Activated T-helper 9 cell treated with anti-CD3 and anti-CD28 coated beads, Interleukin-2, amount 50 U/mL, for 16 hours (primary cell): ENCODE results near the gene FAP.

ENCODE experiments used
- DNase-seq: peaks from one replicate; pipeline ENCODE4 v3.0.0-alpha.2; 2020; ENCODE audit warnings: low read depth

Gene FAP

DNA sequence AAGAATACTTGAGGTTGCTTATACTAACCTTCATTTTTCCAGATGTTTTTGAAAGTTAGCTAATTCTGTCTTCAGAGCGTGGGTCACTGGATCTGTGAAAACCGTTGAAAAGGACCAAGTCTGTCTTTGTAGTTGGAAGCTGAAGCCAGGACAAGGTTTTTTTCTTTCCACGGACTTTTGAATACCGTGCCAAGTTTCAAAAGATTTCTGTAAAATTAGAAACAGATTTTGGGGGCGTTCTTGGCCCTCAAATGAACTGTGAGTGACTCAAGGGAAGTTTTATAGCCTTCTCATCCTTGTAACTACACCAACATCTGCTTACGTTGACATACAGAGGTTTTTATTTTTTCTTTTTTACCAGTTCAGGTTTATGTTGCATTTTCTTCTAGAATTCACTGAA is at the start of gene FAP:
Gene FAP, minus strand, starts transcription at position 152 of the 400 bp plus-strand sequence. Its CDS starts 118 bp downstream, at position 34.
- DNase-seq = no peak

DNA sequence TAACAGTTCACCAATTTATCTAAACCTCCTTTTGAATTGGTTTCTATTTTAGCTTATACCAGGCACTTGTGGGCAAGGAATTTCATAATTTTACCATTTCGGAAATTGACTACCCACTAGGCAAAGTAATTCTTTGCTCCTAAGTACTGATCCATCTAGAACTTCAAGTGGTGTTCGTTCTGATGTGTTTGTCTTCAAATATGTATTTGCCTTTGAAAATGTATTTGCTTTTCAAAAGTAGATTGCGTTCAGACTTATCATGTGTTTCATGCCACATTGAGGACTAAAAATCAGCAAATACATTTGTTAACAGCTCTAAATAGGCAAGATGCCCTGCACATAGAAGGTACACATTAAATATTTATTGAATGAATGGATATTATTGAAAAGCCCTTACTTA is 48.5 kb upstream of the FAP start:
- DNase-seq = no peak

DNA sequence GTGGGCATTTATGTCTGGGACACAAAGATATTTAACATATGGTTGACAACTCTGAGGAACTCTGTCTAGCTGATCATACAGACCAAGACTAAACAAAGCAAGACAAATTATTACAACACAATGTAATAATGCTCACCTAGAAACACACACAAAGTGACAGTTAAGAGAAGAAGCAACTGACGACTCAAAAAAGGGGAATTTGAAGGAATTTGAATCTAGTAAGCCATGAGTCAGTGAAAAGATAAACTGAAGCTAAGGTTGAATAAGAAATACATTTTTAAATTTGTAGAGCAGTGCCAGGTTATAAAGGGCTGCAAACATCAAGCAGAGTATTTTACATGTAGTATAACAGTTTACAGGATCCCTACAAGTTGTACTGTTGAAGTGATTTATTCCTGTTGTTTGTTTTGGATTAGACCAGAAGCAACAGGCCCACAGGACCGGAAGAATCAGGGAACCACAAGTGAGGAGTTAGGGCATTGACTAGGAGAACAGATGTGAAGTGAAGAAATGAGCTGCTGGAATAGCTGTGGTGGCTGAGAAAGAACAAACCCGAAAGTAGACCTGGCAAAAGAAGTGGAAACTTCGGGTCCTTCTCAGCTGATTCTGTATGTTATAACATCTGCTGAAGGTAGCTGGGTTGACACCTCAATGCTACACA is 39.6 kb upstream of the FAP start:
- no peak for DNase-seq

DNA sequence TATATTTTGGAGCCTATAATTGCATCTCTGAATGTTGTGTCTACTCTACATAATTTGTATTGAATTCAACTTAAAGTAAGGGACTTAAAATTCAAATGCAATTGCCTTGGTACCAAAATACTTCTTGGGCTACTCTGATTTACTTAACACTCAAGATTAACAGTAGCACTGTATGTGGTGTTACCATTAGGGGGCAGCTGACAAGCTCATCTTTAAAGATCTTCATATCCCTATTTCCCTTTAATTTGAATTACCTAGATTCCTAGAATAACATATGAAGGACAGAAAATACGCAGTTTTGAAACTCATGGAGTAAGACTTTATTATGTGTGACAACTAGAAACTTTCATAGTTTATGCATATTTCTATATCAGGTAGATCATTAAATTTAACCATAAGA is 37.4 kb upstream of the FAP start:
- no peak for DNase-seq

DNA sequence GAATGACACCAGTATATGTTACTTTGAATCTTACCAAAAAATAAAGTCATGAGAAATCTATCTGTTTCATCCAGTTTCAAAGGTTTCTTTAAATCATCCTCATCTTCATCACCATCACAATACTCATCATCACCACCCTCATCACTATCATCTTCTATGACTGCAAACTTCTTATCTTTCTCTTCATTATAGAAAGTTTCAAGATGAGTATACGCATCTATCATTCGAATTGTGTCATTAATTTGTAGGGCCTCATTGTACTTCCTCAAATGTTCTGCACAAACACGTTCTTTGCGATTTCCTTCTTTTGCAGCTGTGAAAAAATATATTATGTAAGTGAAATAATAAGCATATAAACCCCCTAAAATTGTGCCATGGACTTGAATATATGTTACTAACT is 34.1 kb upstream of the FAP start:
- DNase-seq = no peak

GRCh38 chr2:162267996-162268395 is 24.8 kb upstream of the FAP start:
- DNase-seq = no peak

DNA sequence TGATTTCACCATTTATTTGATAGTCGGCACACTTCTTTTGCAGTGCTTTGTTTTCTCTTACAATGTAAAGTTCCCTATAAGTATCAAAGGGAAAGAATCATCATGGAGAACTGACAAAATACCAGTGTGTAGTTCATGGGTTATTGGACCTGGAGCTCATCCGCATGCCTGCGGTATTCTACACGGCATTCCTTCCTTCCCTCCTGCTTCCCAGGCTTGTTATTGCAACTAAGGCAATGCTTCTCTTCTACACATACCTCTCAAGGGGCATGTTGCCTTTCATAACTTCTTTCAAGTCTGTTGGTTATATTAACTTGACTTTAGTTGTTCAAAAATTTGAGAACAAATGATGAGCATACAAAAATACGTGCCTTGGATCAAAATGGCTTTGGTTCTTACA is 24.3 kb upstream of the FAP start:
- no peak for DNase-seq

DNA sequence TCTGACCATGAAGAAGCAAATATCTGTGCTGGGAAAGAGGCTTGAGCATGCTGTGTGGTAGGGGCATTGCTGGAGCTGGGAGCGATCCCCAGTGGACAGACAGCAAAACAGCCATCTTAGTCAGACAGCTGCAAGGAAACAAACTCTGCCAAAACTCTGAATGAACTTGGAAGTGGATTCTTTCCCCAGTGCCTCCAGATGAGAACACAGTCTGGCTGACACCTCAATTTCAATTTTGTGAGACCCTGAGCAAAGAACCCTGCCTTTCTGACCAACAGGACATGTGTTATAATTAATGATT is 23.2 kb upstream of the FAP start:
- DNase-seq = no peak

GRCh38 chr2:162265666-162266459 is 22.6 kb upstream of the FAP start:
- DNase-seq = no peak

GRCh38 chr2:162261032-162261945 is 18.0 kb upstream of the FAP start:
- no peak for DNase-seq

- DNase-seq = no peak
Observed at GRCh38 chr2:162258686-162259085, 15.4 kb upstream of the FAP start.

DNA sequence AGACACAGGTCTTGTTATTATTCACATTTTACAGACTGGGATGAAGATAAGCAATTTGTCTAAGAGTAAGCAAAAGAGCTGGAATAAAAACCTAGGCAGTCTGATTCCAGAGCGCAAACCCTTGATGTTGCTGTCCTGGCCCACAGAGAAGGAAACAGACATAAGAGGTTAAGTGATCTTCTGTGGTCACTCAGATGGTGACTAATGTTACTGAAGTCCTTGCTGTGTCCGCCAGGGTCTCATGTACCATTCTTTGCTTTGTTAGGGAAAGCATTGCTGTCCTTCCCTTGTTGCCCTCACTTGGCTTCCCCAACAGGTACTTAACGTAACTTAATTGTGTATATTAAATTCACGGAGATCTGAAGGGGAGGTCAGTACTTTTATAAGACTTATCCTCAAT is 14.9 kb upstream of the FAP start:
- no peak for DNase-seq

GRCh38 chr2:162257425-162257824 is 14.2 kb upstream of the FAP start:
- DNase-seq = no peak

GRCh38 chr2:162256591-162256991 is 13.3 kb upstream of the FAP start:
- no peak for DNase-seq

GRCh38 chr2:162254236-162254871 is 11.1 kb upstream of the FAP start:
- DNase-seq = no peak

GRCh38 chr2:162253435-162253834 is 10.2 kb upstream of the FAP start:
- no peak for DNase-seq

DNA sequence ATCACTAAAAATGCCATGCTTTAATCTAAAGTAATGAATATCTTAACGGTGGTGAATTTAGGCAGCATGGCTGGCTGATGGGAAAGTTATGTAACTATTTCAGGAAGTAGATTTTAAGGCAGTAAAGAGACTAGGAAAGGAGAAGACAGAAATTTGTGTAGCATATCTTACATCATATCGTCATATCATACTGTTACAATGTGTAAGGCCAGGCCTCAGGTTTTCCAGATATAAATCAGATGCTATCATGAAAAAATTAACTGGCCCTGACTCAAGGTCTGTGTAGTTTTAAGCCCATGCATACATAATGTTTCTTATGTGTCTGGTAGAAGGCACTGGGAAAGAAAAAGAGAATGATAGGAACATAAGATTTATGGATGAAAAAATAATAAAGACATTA is 8.9 kb upstream of the FAP start:
- no peak for DNase-seq

- DNase-seq = no peak
Observed at GRCh38 chr2:162245781-162246180, 2.5 kb upstream of the FAP start.

DNA sequence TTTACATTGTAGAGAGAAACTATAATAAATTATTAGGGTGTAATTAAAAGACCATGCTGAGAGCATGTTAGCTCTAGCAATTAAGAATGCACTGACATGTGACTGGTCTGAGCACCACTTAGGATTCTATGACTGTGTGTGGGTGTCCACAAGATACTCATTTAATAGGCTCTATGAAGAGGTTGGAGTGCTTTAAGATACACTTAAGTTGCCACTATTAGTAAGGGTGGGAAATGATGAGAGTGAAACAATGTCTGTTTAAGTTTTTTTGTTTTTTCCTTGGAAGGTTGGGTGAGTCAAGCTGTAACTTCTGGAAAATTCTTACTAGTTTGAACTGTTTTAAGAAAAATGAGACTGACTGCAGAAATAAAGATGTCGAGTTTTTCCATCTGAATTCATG is 1.8 kb upstream of the FAP start:
- DNase-seq = no peak

GRCh38 chr2:162244541-162245031 is 1.3 kb upstream of the FAP start:
- DNase-seq = no peak

GRCh38 chr2:162243715-162244114 is 470 bp upstream of the FAP start:
- no peak for DNase-seq

GRCh38 chr2:162242586-162243280 is 512 bp downstream of the FAP start:
- DNase-seq = no peak
